LHCN-M2 (cell line): ENCODE results near the gene BRME1. TPM values are rescaled to one million over a fixed set of nuclear protein-coding genes. Genes with fewer than 3 reads are reported as not detected.

Experiments
- DNase-seq: peaks from one replicate; pipeline ENCODE4 v3.0.0-alpha.2; 2012; ENCODE audit warnings: low read depth
- polyA plus RNA-seq: library from polyadenylated mRNA; unstranded; fragments of >200 nt; gene quantifications from one replicate; pipeline ENCODE4 v1.2.1, GENCODE V29; 2012; ENCODE audit warnings: missing spikeins
- total RNA-seq: library from RNA; depleted of rRNA; stranded (reverse); fragments of >200 nt; gene quantifications from 2 replicates; pipeline ENCODE4 v1.2.3, GENCODE V29; 2014; rRNA removed

The BRME1 gene
- total RNA-seq, result 1.1 and 1.7 TPM in 2 replicates
- polyA plus RNA-seq, result 0.73 TPM

GRCh38 chr19:13905634-13906520 lies at the start of gene BRME1, which contains the start of gene CC2D1A:
Gene BRME1, minus strand, starts transcription at chr19:13906117. Its CDS starts 1,225 bp downstream, at chr19:13904892.
Gene CC2D1A, plus strand, starts transcription at chr19:13906201. Its CDS starts 241 bp downstream, at chr19:13906442.
- DNase-seq, result peak; percentile 77

- DNase-seq, result no peak
These were observed 48.3 kb upstream of the BRME1 start for GRCh38 chr19:13954185-13954584.

- peak; percentile 59 for DNase-seq
These were observed 47.1 kb upstream of the BRME1 start for GRCh38 chr19:13952931-13953531.

- DNase-seq, result peak; percentile 99
These were observed 46.4 kb upstream of the BRME1 start, which contains the start of gene DCAF15 for GRCh38 chr19:13952154-13952930. Gene DCAF15, plus strand, starts transcription at chr19:13952509. Its CDS starts 4 bp downstream, at chr19:13952513.

- DNase-seq, result no peak
These were observed 45.9 kb upstream of the BRME1 start for GRCh38 chr19:13951799-13952153.

GRCh38 chr19:13951043-13951442 lies 45.1 kb upstream of the BRME1 start:
- DNase-seq, result no peak

- DNase-seq, result no peak
These were observed 40.5 kb upstream of the BRME1 start for GRCh38 chr19:13946414-13946813.

- peak; percentile 18 for DNase-seq
These were observed 36.2 kb upstream of the BRME1 start for GRCh38 chr19:13942023-13942684.

- DNase-seq, result peak; percentile 90
These were observed 32.6 kb upstream of the BRME1 start, which contains the start of gene PODNL1 for GRCh38 chr19:13938301-13939064. Gene PODNL1, minus strand, starts transcription at chr19:13938417. Its CDS starts 236 bp downstream, at chr19:13938181.

GRCh38 chr19:13937479-13938300 lies 31.8 kb upstream of the BRME1 start:
- no peak for DNase-seq

- DNase-seq, result peak; percentile 31
These were observed 30.0 kb upstream of the BRME1 start for GRCh38 chr19:13935765-13936510.

- DNase-seq, result no peak
These were observed 28.8 kb upstream of the BRME1 start for GRCh38 chr19:13934785-13935109.

GRCh38 chr19:13932911-13933393 lies 27.0 kb upstream of the BRME1 start:
- DNase-seq, result no peak

- DNase-seq, result no peak
These were observed 26.3 kb upstream of the BRME1 start for GRCh38 chr19:13932149-13932637.

- no peak for DNase-seq
These were observed 25.7 kb upstream of the BRME1 start for GRCh38 chr19:13931391-13932148.

GRCh38 chr19:13930402-13930801 lies 24.5 kb upstream of the BRME1 start:
- no peak for DNase-seq

GRCh38 chr19:13929956-13930355 lies 24.0 kb upstream of the BRME1 start:
- DNase-seq, result no peak

GRCh38 chr19:13929340-13929739 lies 23.4 kb upstream of the BRME1 start:
- no peak for DNase-seq
